ENCODE measurements around the gene UCHL3. TPM values are rescaled to one million over a fixed set of nuclear protein-coding genes. Genes with fewer than 3 reads are reported as not detected.
"Not testable (repeated sequence)": the region's sequence is repeated elsewhere in the genome, so short reads cannot be mapped to it uniquely, and the experiment has no call there.

The UCHL3 gene
- total and polyA plus RNA-seq, 2 of the 8 experiments (the other 6 are each of a cell fraction or from before 2014, with no cell fraction given): 33.0 to 61.1 TPM

- TF ChIP-seq CHD1 (IDR thresholded peaks at IDR 0.05; ENCODE audit: low read depth, low read length): no peak
- no peak for TF ChIP-seq GABPA (IDR thresholded peaks at IDR 0.05; ENCODE audit: borderline replicate concordance, insufficient read depth, low read length)
- no peak for TF ChIP-seq KDM5A (IDR thresholded peaks at IDR 0.05; ENCODE audit: low read length)
- TF ChIP-seq EZH2 (IDR thresholded peaks at IDR 0.05; ENCODE audit: low read depth, low read length, severe bottlenecking): no peak
- no peak for TF ChIP-seq KDM1A (IDR thresholded peaks at IDR 0.05; ENCODE audit: borderline replicate concordance, low read length)
- no peak for TF ChIP-seq TEAD4 (IDR thresholded peaks at IDR 0.05; ENCODE audit: low read depth, low read length)
These were observed 4.8 kb upstream of the UCHL3 start (continued) for GRCh38 chr13:75544681-75545330.

- H3K36me3 ChIP-seq (ENCODE audit: control insufficient read depth in 2 of 4, insufficient read depth in 4 of 4, low read length in 3 of 4); H2AFZ ChIP-seq (ENCODE audit: low read length); H3K9ac ChIP-seq (replicated peaks in 1 of 4; ENCODE audit: extremely low read depth in 1 of 4, low read depth in 3 of 4, low read length in 3 of 4); DNase-seq (ENCODE audit: low read depth in 1 of 2, low spot score in 2 of 2); H4K5ac ChIP-seq (ENCODE audit: insufficient read length, low read depth, low read length); H4K8ac ChIP-seq (ENCODE audit: extremely low read depth, insufficient read depth, low read length); H3K18ac ChIP-seq (ENCODE audit: extremely low read depth, low read length); POLR2A ChIA-PET (ENCODE audit: partially characterized antibody); H2BK12ac ChIP-seq (ENCODE audit: low read depth, low read length); H3K4me3 ChIP-seq (ENCODE audit: extremely low read depth in 1 of 4, insufficient read depth in 2 of 4, low read depth in 3 of 4, low read length in 4 of 4); H2BK120ac ChIP-seq (replicated peaks; ENCODE audit: low read depth, low read length); H3K23me2 ChIP-seq (ENCODE audit: low read depth, low read length); H3K27ac ChIP-seq (ENCODE audit: low read depth, low read length); H3K4me1 ChIP-seq (replicated peaks in 1 of 4; ENCODE audit: control insufficient read depth in 3 of 4, insufficient read depth in 4 of 4, low read length in 3 of 4); H2BK5ac ChIP-seq (ENCODE audit: low read depth, low read length); H2AK5ac ChIP-seq (ENCODE audit: low read depth, low read length); H2BK20ac ChIP-seq (ENCODE audit: low read length); H3K23ac ChIP-seq (ENCODE audit: insufficient read length); H3K27me3 ChIP-seq (replicated peaks in 1 of 4; ENCODE audit: control insufficient read depth in 3 of 4, extremely low read depth in 1 of 4, insufficient read depth in 3 of 4, low read length in 3 of 4); H3K79me1 ChIP-seq (ENCODE audit: low read depth, low read length); H3K4me2 ChIP-seq (ENCODE audit: insufficient read depth in 1 of 2, low read depth in 2 of 2, low read length in 2 of 2); H4K20me1 ChIP-seq (replicated peaks in 1 of 2; ENCODE audit: control insufficient read depth in 1 of 2, insufficient read depth in 2 of 2, low read length in 2 of 2); H3K9me3 ChIP-seq (ENCODE audit: insufficient read depth in 2 of 2, low read depth in 1 of 2, low read length in 1 of 2); H3K79me2 ChIP-seq (ENCODE audit: control insufficient read depth in 1 of 2, insufficient read depth in 2 of 2, low read length in 2 of 2); H3K56ac ChIP-seq (replicated peaks; ENCODE audit: insufficient read length, low read depth, low read length); H3K14ac ChIP-seq (ENCODE audit: insufficient read length); H4K91ac ChIP-seq (replicated peaks; ENCODE audit: insufficient read length, low read length); FAIRE-seq; H3K4ac ChIP-seq (replicated peaks; ENCODE audit: insufficient read length, low read depth, low read length); H2BK15ac ChIP-seq (ENCODE audit: low read length): not testable (repeated sequence)
- WGBS, 2 experiments (ENCODE audit: extremely low coverage in 1 of 2, insufficient coverage in 1 of 2, insufficient read length in 1 of 2, insufficient replicate concordance in 2 of 2, low coverage in 1 of 2, low lambda C conversion rate in 2 of 2, missing lambda C conversion rate in 1 of 2): 78% methylated on average over 14 of the region's 14 CpGs; no CpG with 5 or more reads in 1 of the 2 experiments
- CTCF ChIA-PET (ENCODE audit: partially characterized antibody): interaction anchor here (1.0 to 1.1 kb wide), 2 partner anchors 10 to 61 kb away, joined by 3 to 4 read pairs; no protein-coding TSS in a partner anchor
These were observed 4.2 kb upstream of the UCHL3 start for GRCh38 chr13:75545386-75545785.

All from H1 (cell line).